GM12892 (cell line): ENCODE measurements around the gene CLDN2.

ENCODE experiments used
- POLR2A ChIP-seq: IDR thresholded peaks from 2 replicates; pipeline ENCODE4 v1.6.1; 2011; ENCODE audit warnings: low read depth, low read length, control low read depth
- POLR2AphosphoS5 ChIP-seq: IDR thresholded peaks from 2 replicates; pipeline ENCODE4 v1.6.1; 2011; ENCODE audit warnings: low read depth, low read length, control low read depth

DNA sequence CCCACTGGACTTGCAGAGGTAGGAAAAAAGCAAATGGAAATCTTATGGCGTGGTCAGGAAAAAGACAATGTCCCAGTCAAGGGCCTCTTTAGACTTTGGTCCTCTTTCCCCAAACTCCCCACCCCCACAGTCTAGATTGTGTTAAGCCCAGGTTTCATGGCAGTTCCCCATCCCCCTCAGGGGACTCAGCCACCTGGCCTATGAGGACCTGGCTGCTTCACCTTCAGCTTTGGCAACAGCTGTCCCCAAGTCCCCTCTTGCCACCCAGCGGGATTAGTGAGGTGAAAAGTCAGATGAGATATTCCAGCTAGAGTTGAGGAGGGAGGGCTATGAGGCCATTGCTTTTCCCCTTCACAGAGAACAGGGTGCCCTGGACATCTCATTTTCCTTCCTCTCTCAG lies 17.5 kb upstream of the CLDN2 start:
- TF ChIP-seq POLR2A (no peak), POLR2AphosphoS5 (no peak)
